ENCODE data around the gene GRPEL1. TPM values are rescaled to one million over a fixed set of nuclear protein-coding genes. Genes with fewer than 3 reads are reported as not detected.
A peak's percentile ranks its signal among the peaks of the same experiment; 100 is the strongest.

GRPEL1 gene
- total RNA-seq, 3 donors from 2014 or later (not counting 1 experiment from before 2014, with no cell fraction given) = 20.1 to 37.8 (median 36.8) TPM

DNA sequence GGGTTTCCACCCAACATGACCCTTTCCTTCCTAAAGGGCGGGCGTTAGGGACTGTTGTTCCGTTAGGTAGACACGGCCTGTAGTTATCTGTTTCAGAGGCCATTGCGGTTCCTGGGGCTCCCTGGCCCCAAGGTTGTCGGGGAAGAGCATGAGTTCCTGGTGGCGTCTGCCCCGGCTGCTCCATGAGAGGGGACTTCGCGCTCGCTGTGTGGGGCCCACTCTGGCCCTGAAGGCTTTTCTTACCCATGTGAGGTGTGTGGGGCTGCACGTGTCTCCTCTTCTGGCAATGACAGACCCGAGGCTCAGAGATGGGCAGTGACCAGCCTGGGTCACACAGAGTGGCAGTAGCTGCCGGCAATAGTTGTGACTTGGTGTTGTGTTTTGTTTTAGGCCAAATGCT lies 15.6 kb downstream of the GRPEL1 start:
- Mint-ChIP-seq H3K4me1 (peaks cover 19 to 40% of the 10 kb centered on the region in 2 donors), H3K4me3 (no peak overlapping the region), H3K27ac (peak overlapping the region in 1 of 2 donors; percentile 72)

DNA sequence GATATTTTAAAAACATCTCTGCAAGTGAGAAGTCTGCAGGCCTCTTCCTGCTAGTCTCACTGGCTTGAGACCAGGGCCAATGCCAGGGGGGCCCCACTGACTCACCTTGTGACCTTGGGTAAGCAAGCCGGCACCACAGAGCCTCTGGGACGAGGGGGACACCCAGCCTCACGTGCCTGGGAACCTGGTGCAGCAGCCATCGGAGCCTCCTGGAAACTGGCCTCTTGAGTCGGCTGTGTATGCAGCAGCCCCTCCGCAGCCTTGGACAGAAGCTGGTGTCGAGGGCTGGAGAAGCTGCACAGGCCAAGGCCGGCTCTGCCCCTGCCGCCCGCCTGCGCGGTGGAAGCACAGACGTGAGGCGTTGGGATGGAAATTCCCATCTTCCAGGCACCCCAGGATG lies 16.0 kb downstream of the GRPEL1 start:
- Histone ChIP-seq H3K4me1 (ENCODE audit: control insufficient read depth, insufficient read depth, low read length) (peaks cover 25% of the 10 kb centered on the region), H3K9me3 (ENCODE audit: control insufficient read depth, insufficient read depth, low read length) (no peaks in the 10 kb centered on the region), H3K27me3 (ENCODE audit: control insufficient read depth, insufficient read depth, low read length) (no peaks in the 10 kb centered on the region), H3K4me3 (ENCODE audit: low read length) (no peak overlapping the region), H3K36me3 (ENCODE audit: control insufficient read depth, insufficient read depth, low read length) (peaks cover 37% of the 10 kb centered on the region), H3K27ac (ENCODE audit: low read length) (no peak overlapping the region)
- Mint-ChIP-seq H3K4me3 (no peak overlapping the region), H3K27ac (no peak overlapping the region), H3K36me3 (peaks cover 7% of the 10 kb centered on the region), H3K27me3 (ENCODE audit: low read depth in 2 of 2) (no peaks in the 10 kb centered on the region), H3K4me1 (peaks cover 23 to 44% of the 10 kb centered on the region in 2 donors), H3K9me3 (no peaks in the 10 kb centered on the region)
- WGBS (ENCODE audit: insufficient coverage) = 94% methylated on average over 14 of the region's 14 CpGs
- intact Hi-C loops (cut with micrococcal nuclease) = no loop called here
- no peak for ATAC-seq
- TF ChIP-seq, protein P1, sequence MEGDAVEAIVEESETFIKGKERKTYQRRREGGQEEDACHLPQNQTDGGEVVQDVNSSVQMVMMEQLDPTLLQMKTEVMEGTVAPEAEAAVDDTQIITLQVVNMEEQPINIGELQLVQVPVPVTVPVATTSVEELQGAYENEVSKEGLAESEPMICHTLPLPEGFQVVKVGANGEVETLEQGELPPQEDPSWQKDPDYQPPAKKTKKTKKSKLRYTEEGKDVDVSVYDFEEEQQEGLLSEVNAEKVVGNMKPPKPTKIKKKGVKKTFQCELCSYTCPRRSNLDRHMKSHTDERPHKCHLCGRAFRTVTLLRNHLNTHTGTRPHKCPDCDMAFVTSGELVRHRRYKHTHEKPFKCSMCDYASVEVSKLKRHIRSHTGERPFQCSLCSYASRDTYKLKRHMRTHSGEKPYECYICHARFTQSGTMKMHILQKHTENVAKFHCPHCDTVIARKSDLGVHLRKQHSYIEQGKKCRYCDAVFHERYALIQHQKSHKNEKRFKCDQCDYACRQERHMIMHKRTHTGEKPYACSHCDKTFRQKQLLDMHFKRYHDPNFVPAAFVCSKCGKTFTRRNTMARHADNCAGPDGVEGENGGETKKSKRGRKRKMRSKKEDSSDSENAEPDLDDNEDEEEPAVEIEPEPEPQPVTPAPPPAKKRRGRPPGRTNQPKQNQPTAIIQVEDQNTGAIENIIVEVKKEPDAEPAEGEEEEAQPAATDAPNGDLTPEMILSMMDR (IDR thresholded peaks at IDR 0.05) = no peak
- DNase-seq = no peak

More for the DNA sequence above, 15.6 kb downstream of the GRPEL1 start:
- H3K36me3 ChIP-seq (ENCODE audit: control insufficient read depth, insufficient read depth, low read length) = peaks cover 38% of the 10 kb centered on the region
- intact Hi-C loops (cut with micrococcal nuclease) = no loop called here
- no peaks in the 10 kb centered on the region for H3K27me3 ChIP-seq (ENCODE audit: control insufficient read depth, insufficient read depth, low read length)
- no peak overlapping the region for H3K27ac ChIP-seq (ENCODE audit: low read length)
- no peaks in the 10 kb centered on the region for H3K9me3 ChIP-seq (ENCODE audit: control insufficient read depth, insufficient read depth, low read length)
- DNase-seq (no peak), ATAC-seq (no peak)
- H3K4me3 ChIP-seq (ENCODE audit: low read length) = no peak overlapping the region
- peaks cover 22% of the 10 kb centered on the region for H3K4me1 ChIP-seq (ENCODE audit: control insufficient read depth, insufficient read depth, low read length)
- TF ChIP-seq, protein P1 (IDR thresholded peaks at IDR 0.05) = no peak
- no peaks in the 10 kb centered on the region for H3K27me3 Mint-ChIP-seq (ENCODE audit: low read depth in 2 of 2)
- H3K9me3 Mint-ChIP-seq = no peaks in the 10 kb centered on the region
- peaks cover 7% of the 10 kb centered on the region for H3K36me3 Mint-ChIP-seq
- WGBS (ENCODE audit: insufficient coverage) = 89% methylated on average over 14 of the region's 14 CpGs

DNA sequence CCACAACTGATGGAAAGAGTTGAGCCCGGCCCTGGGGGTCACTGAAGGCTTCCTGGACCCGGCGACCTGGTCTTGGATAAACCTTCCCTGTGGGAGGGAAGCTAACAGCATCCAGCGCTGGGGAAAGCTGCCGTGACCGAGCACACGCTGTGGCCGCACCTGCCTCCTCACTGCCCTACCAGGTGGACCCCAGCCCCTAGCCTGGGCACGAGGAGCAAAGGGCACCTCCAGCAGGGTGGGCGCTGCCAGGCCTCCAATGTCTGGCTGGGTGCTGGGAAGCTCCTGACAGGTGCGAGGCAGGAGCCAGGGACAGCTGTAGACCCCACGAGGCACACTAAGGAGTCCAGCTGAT lies 16.7 kb downstream of the GRPEL1 start:
- peaks cover 7% of the 10 kb centered on the region for H3K36me3 Mint-ChIP-seq
- Histone ChIP-seq H3K27me3 (ENCODE audit: control insufficient read depth, insufficient read depth, low read length) (no peaks in the 10 kb centered on the region), H3K36me3 (ENCODE audit: control insufficient read depth, insufficient read depth, low read length) (peaks cover 29% of the 10 kb centered on the region), H3K9me3 (ENCODE audit: control insufficient read depth, insufficient read depth, low read length) (no peaks in the 10 kb centered on the region), H3K4me3 (ENCODE audit: low read length) (no peak overlapping the region), H3K4me1 (ENCODE audit: control insufficient read depth, insufficient read depth, low read length) (peaks cover 33% of the 10 kb centered on the region), H3K27ac (ENCODE audit: low read length) (no peak overlapping the region)
- H3K27ac Mint-ChIP-seq = no peak overlapping the region
- no peaks in the 10 kb centered on the region for H3K9me3 Mint-ChIP-seq
- DNase-seq (no peak), ATAC-seq (no peak)
- peaks cover 30 to 52% of the 10 kb centered on the region in 2 donors for H3K4me1 Mint-ChIP-seq
- no peak overlapping the region for H3K4me3 Mint-ChIP-seq
- TF ChIP-seq, protein P1 (IDR thresholded peaks at IDR 0.05) = no peak
- no peaks in the 10 kb centered on the region for H3K27me3 Mint-ChIP-seq (ENCODE audit: low read depth in 2 of 2)
- WGBS (ENCODE audit: insufficient coverage) = 97% methylated on average over 12 of the region's 12 CpGs
- intact Hi-C loops (cut with micrococcal nuclease) = no loop called here

DNA sequence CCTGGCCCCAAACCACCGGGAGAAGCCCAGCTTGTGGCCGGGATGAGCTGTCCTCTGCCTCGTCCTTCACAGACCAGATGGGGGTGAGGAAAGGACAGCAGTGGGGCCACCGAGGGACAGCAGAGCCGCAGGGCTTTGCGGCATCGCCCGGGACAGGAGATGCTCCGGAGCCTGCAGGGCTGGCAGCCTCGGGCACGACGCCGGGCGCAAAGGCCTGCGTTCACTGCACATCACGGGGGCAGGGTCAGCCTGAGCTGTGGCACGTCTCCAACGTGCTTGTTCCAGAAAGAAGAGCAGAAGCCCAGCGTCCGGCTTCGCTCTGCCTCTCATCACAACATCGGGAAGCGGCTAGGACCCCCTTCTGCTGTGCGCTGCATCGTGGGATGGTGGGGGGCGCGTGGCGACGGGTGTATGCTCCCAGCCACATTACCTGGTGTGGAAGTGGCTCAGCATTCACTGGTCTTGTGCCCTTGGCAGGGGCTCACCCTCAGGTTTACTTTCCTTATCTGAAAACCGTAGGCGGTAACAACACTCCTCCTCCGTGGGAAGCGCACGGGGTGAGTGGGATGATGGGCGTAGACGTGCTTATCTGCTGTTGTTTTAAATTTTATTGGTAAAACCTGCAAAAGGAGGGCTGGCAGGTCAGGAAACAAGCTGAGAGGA lies 17.3 kb downstream of the GRPEL1 start:
- Histone ChIP-seq H3K27ac (ENCODE audit: low read length) (no peak overlapping the region), H3K9me3 (ENCODE audit: control insufficient read depth, insufficient read depth, low read length) (no peaks in the 10 kb centered on the region), H3K27me3 (ENCODE audit: control insufficient read depth, insufficient read depth, low read length) (no peaks in the 10 kb centered on the region), H3K36me3 (ENCODE audit: control insufficient read depth, insufficient read depth, low read length) (peaks cover 24% of the 10 kb centered on the region), H3K4me1 (ENCODE audit: control insufficient read depth, insufficient read depth, low read length) (peaks cover 38% of the 10 kb centered on the region), H3K4me3 (ENCODE audit: low read length) (no peak overlapping the region)
- H3K4me3 Mint-ChIP-seq = no peak overlapping the region
- TF ChIP-seq, protein P1 (IDR thresholded peaks at IDR 0.05) = no peak
- H3K27ac Mint-ChIP-seq = no peak overlapping the region
- H3K9me3 Mint-ChIP-seq = no peaks in the 10 kb centered on the region
- no peak for DNase-seq
- H3K36me3 Mint-ChIP-seq = peaks cover 7% of the 10 kb centered on the region
- intact Hi-C loops (cut with micrococcal nuclease) = no loop called here
- peaks cover 33 to 57% of the 10 kb centered on the region in 2 donors for H3K4me1 Mint-ChIP-seq
- 94% methylated on average over 36 of the region's 36 CpGs for WGBS (ENCODE audit: insufficient coverage)
- ATAC-seq = no peak
- no peaks in the 10 kb centered on the region for H3K27me3 Mint-ChIP-seq (ENCODE audit: low read depth in 2 of 2)

Data from natural killer cell (primary cell).